Neuronal stem cell (in vitro differentiated cells): ENCODE data around the gene TUBAL3.
A peak's percentile ranks its signal among the peaks of the same experiment; 100 is the strongest.
"Not testable (repeated sequence)": the region's sequence is repeated elsewhere in the genome, so short reads cannot be mapped to it uniquely, and the experiment has no call there.

Source experiments
- DNase-seq: peaks from one replicate; pipeline ENCODE4 v3.0.0-alpha.2; 2013; ENCODE audit warnings: low spot score
- H2AFZ ChIP-seq: one replicate; pipeline ENCODE4 v1.6.1; 2013; ENCODE audit warnings: mild to moderate bottlenecking, low read length, inconsistent platforms
- H2AK5ac ChIP-seq: 2 replicates; pipeline ENCODE4 v1.6.1; 2013; ENCODE audit warnings: low read depth, mild to moderate bottlenecking, inconsistent platforms, low read length, moderate library complexity, mixed read lengths
- H2BK120ac ChIP-seq: 2 replicates; pipeline ENCODE4 v1.6.1; 2013; ENCODE audit warnings: low read depth, mild to moderate bottlenecking, inconsistent platforms, low read length, moderate library complexity, mixed read lengths
- H2BK12ac ChIP-seq: one replicate; pipeline ENCODE4 v1.6.1; 2013; ENCODE audit warnings: low read length, inconsistent platforms
- H2BK15ac ChIP-seq: 2 replicates; pipeline ENCODE4 v1.6.1; 2013; ENCODE audit warnings: mild to moderate bottlenecking, low read length, inconsistent platforms, mixed read lengths
- H2BK5ac ChIP-seq: one replicate; pipeline ENCODE4 v1.6.1; 2013; ENCODE audit warnings: inconsistent platforms, mild to moderate bottlenecking, low read length, moderate library complexity
- H3K14ac ChIP-seq: one replicate; pipeline ENCODE4 v1.6.1; 2013; ENCODE audit warnings: low read length, inconsistent platforms
- H3K18ac ChIP-seq: 2 replicates; pipeline ENCODE4 v1.6.1; 2013; ENCODE audit warnings: low read length, inconsistent platforms
- H3K23ac ChIP-seq: 2 replicates; pipeline ENCODE4 v1.6.1; 2013; ENCODE audit warnings: low read depth, mild to moderate bottlenecking, mixed read lengths, low read length, inconsistent platforms; ENCODE audit not compliant: poor library complexity
- H3K27ac ChIP-seq: replicated peaks from 3 replicates; pipeline ENCODE4 v1.5.1; 2013; ENCODE audit warnings: low read length, inconsistent platforms
- H3K27me3 ChIP-seq, 3 experiments: 2 replicates each; pipeline ENCODE4 v1.6.1; 2013; ENCODE audit warnings: low read length in 3 of 3, mild to moderate bottlenecking in 2 of 3, inconsistent platforms in 1 of 3, low read depth in 1 of 3, mixed read lengths in 1 of 3, moderate library complexity in 1 of 3; ENCODE audit not compliant: control insufficient read depth in 3 of 3, insufficient read depth in 3 of 3
- H3K36me3 ChIP-seq, 2 donors: replicated peaks in 1 of 2; 2 replicates each; pipeline ENCODE4 v1.6.1; 2013; ENCODE audit warnings: low read length in 2 of 2; ENCODE audit not compliant: control insufficient read depth in 2 of 2, insufficient read depth in 2 of 2
- H3K4ac ChIP-seq: 2 replicates; pipeline ENCODE4 v1.6.1; 2013; ENCODE audit warnings: inconsistent platforms, mild to moderate bottlenecking, low read length, moderate library complexity
- H3K4me1 ChIP-seq, 2 donors: 1 replicate in 1 of 2; 2 replicates in 1 of 2; pipeline ENCODE4 v1.6.1; 2013; ENCODE audit warnings: low read length in 2 of 2, low read depth in 1 of 2; ENCODE audit not compliant: control insufficient read depth in 2 of 2, insufficient read depth in 1 of 2
- H3K4me2 ChIP-seq: one replicate; pipeline ENCODE4 v1.6.1; 2013; ENCODE audit warnings: mild to moderate bottlenecking, low read length, inconsistent platforms; ENCODE audit not compliant: insufficient read depth, poor library complexity, severe bottlenecking
- H3K4me3 ChIP-seq, 2 donors: 2 replicates each; pipeline ENCODE4 v1.5.1; 2013; ENCODE audit warnings: low read length in 2 of 2, mild to moderate bottlenecking in 2 of 2, inconsistent platforms in 1 of 2, moderate library complexity in 1 of 2
- H3K79me1 ChIP-seq: one replicate; pipeline ENCODE4 v1.6.1; 2013; ENCODE audit warnings: low read depth, mild to moderate bottlenecking, inconsistent platforms, low read length, moderate library complexity
- H3K9ac ChIP-seq: one replicate; pipeline ENCODE4 v1.6.1; 2013; ENCODE audit warnings: mild to moderate bottlenecking, low read depth, low read length, inconsistent platforms; ENCODE audit not compliant: poor library complexity
- H3K9me3 ChIP-seq, 2 donors: replicated peaks in 1 of 2; 2 replicates each; pipeline versions ENCODE3 to v1.6.1; 2013; ENCODE audit warnings: low read length in 2 of 2, mild to moderate bottlenecking in 2 of 2, inconsistent platforms in 1 of 2, low read depth in 1 of 2, mixed read lengths in 1 of 2, moderate library complexity in 1 of 2; ENCODE audit not compliant: control insufficient read depth in 2 of 2, insufficient read depth in 1 of 2
- H4K8ac ChIP-seq: one replicate; pipeline ENCODE4 v1.6.1; 2013; ENCODE audit warnings: low read depth, mild to moderate bottlenecking, inconsistent platforms, low read length, moderate library complexity
- H4K91ac ChIP-seq: one replicate; pipeline ENCODE4 v1.6.1; 2013; ENCODE audit warnings: low read length, low read depth, mild to moderate bottlenecking, inconsistent platforms; ENCODE audit not compliant: poor library complexity
- WGBS, 2 donors: extraction: QIAGEN DNeasy Blood & Tissue Kit; methylation state at CpG; one replicate each; pipeline ENCODE4 v1.1.7; 2013; ENCODE audit warnings: missing lambda C conversion rate in 2 of 2, mixed read lengths in 1 of 2; ENCODE audit not compliant: insufficient read length in 2 of 2, insufficient replicate concordance in 1 of 2; ENCODE audit errors: extremely low coverage in 2 of 2; 5-methylcytosine and 5-hydroxymethylcytosine counted together

Gene TUBAL3

GRCh38 chr10:5381187-5381586, 23.4 kb downstream of the TUBAL3 start:
- WGBS, 2 donors: 100% methylated on average over 1 of the region's 2 CpGs; no CpG with 5 or more reads in 1 of the 2 donors

DNA sequence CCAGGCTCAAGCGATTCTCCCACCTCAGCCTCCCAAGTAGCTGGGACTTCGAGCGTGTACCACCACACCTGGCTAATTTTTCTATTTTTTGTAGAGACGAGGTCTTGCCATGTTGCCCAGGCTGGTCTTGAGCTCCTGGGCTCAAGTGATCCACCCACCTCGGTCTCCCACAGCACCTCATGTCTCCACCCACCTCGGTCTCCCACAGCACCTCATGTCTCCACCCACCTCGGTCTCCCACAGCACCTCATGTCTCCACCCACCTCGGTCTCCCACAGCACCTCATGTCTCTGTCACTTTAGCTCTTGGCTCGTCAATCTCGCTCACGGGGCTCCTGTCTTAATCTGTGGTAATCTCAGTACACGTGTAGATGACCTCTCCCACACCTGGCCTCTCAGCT, 24.2 kb downstream of the TUBAL3 start:
- not testable (repeated sequence) for H4K91ac ChIP-seq, H2AFZ ChIP-seq, H2BK120ac ChIP-seq, H3K23ac ChIP-seq, H2BK12ac ChIP-seq, H3K9me3 ChIP-seq, H3K27ac ChIP-seq, H3K9ac ChIP-seq, H3K4me3 ChIP-seq, H3K4me2 ChIP-seq, H3K36me3 ChIP-seq, H2AK5ac ChIP-seq, DNase-seq, H3K14ac ChIP-seq, H3K4ac ChIP-seq, H2BK5ac ChIP-seq, H3K4me1 ChIP-seq, H3K79me1 ChIP-seq, H2BK15ac ChIP-seq, H3K27me3 ChIP-seq, H3K18ac ChIP-seq, H4K8ac ChIP-seq
- no CpG with 5 or more reads among the region's 12 CpGs for WGBS, 2 donors

More at GRCh38 chr10:5381187-5381586, 23.4 kb downstream of the TUBAL3 start:
- no peak overlapping the region for H2BK15ac ChIP-seq
- H2BK120ac ChIP-seq: no peak overlapping the region
- no peak overlapping the region for H3K4ac ChIP-seq
- H3K4me2 ChIP-seq: no peak overlapping the region
- H4K8ac ChIP-seq: no peak overlapping the region
- no peak overlapping the region for H2AK5ac ChIP-seq
- H3K23ac ChIP-seq: no peak overlapping the region
- H3K27me3 ChIP-seq: peaks cover 0 to 1% (median 0%) of the 10 kb centered on the region in 3 experiments
- DNase-seq: no peak
- no peak overlapping the region for H4K91ac ChIP-seq
- no peak overlapping the region for H3K9ac ChIP-seq
- H3K14ac ChIP-seq: peak overlapping the region; percentile 11
- peaks cover 0 to 3% of the 10 kb centered on the region in 2 donors for H3K9me3 ChIP-seq
- H2AFZ ChIP-seq: no peak overlapping the region
- H2BK5ac ChIP-seq: no peak overlapping the region
- no peak overlapping the region for H3K27ac ChIP-seq
- H3K4me1 ChIP-seq: peaks cover 0 to 2% of the 10 kb centered on the region in 2 donors
- no peaks in the 10 kb centered on the region for H3K79me1 ChIP-seq
- H3K18ac ChIP-seq: no peak overlapping the region
- H3K36me3 ChIP-seq: no peaks in the 10 kb centered on the region
- peak overlapping the region in 1 of 2 donors; percentile 57 for H3K4me3 ChIP-seq
- H2BK12ac ChIP-seq: no peak overlapping the region

DNA sequence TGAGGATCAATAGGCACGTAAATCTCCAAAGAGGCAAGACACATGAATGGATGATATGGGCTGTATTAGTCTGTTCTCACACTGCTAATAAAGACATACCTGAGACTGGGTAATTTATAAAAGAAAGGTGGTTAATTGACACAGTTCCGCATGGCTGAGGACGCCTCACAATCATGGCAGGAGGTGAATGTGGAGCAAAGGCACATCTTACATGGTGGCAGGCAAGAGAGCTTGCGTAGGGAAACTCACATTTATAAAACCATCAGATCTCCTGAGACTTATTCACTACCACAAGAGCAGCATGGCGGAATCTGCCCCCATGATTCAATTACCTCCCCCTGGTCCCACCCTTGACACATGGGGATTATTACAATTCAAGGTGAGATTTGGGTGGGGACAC, 25.4 kb downstream of the TUBAL3 start:
- H3K79me1 ChIP-seq, H3K9me3 ChIP-seq, H3K36me3 ChIP-seq, H4K91ac ChIP-seq, H2AFZ ChIP-seq, H3K4me2 ChIP-seq, H3K27me3 ChIP-seq, H2BK15ac ChIP-seq, H4K8ac ChIP-seq, DNase-seq, H2BK12ac ChIP-seq, H3K23ac ChIP-seq, H2BK5ac ChIP-seq, H2BK120ac ChIP-seq, H3K4me3 ChIP-seq, H3K14ac ChIP-seq, H3K27ac ChIP-seq, H3K9ac ChIP-seq, H3K18ac ChIP-seq, H3K4me1 ChIP-seq, H2AK5ac ChIP-seq, H3K4ac ChIP-seq: not testable (repeated sequence)
- WGBS, 2 donors: no CpG with 5 or more reads among the region's 5 CpGs

GRCh38 chr10:5376450-5376849, 28.2 kb downstream of the TUBAL3 start:
- no peaks in the 10 kb centered on the region for H3K27me3 ChIP-seq
- no peak overlapping the region for H3K9ac ChIP-seq
- no peak overlapping the region for H3K4me3 ChIP-seq
- DNase-seq: no peak
- H3K36me3 ChIP-seq: no peaks in the 10 kb centered on the region
- H2AK5ac ChIP-seq: no peak overlapping the region
- H3K18ac ChIP-seq: no peak overlapping the region
- H3K9me3 ChIP-seq: no peaks in the 10 kb centered on the region
- H3K27ac ChIP-seq: peak overlapping the region; percentile 11
- H2AFZ ChIP-seq: no peak overlapping the region
- peaks cover 0 to 3% of the 10 kb centered on the region in 2 donors for H3K4me1 ChIP-seq
- no peak overlapping the region for H2BK120ac ChIP-seq
- no peak overlapping the region for H3K4ac ChIP-seq
- H2BK15ac ChIP-seq: no peak overlapping the region
- no peak overlapping the region for H3K4me2 ChIP-seq
- H3K23ac ChIP-seq: no peak overlapping the region
- no peak overlapping the region for H3K14ac ChIP-seq
- H3K79me1 ChIP-seq: no peaks in the 10 kb centered on the region
- H4K91ac ChIP-seq: no peak overlapping the region
- H2BK12ac ChIP-seq: no peak overlapping the region
- H4K8ac ChIP-seq: no peak overlapping the region
- no CpG with 5 or more reads among the region's 4 CpGs for WGBS, 2 donors
- H2BK5ac ChIP-seq: no peak overlapping the region
